Endodermal cell (in vitro differentiated cells): ENCODE data around the gene DSCAML1. TPM values are rescaled to one million over a fixed set of nuclear protein-coding genes. Genes with fewer than 3 reads are reported as not detected.

Experiments
- DNase-seq: peaks from one replicate; pipeline ENCODE4 v3.0.0-alpha.2; 2017
- H3K27ac ChIP-seq: 2 replicates; pipeline ENCODE4 v1.5.1; 2013; ENCODE audit warnings: mild to moderate bottlenecking, low read depth, low read length, moderate library complexity
- H3K27me3 ChIP-seq: 2 replicates; pipeline ENCODE4 v1.6.1; 2013; ENCODE audit warnings: mild to moderate bottlenecking, low read length, moderate library complexity; ENCODE audit not compliant: insufficient read depth, control insufficient read depth, poor library complexity, severe bottlenecking
- H3K36me3 ChIP-seq: 2 replicates; pipeline ENCODE4 v1.7.0; 2013; ENCODE audit warnings: mild to moderate bottlenecking, low read length, moderate library complexity; ENCODE audit not compliant: control insufficient read depth, insufficient read depth
- H3K4me1 ChIP-seq: one replicate; pipeline ENCODE4 v1.7.0; 2013; ENCODE audit warnings: low read length; ENCODE audit not compliant: control insufficient read depth, insufficient read depth
- H3K4me3 ChIP-seq: 2 replicates; pipeline ENCODE4 v1.5.1; 2013; ENCODE audit warnings: mild to moderate bottlenecking, low read length, moderate library complexity
- H3K9ac ChIP-seq: 2 replicates; pipeline ENCODE4 v1.6.1; 2013; ENCODE audit warnings: mild to moderate bottlenecking, low read length, moderate library complexity; ENCODE audit not compliant: poor library complexity, severe bottlenecking; ENCODE audit errors: extremely low read depth
- H3K9me3 ChIP-seq: 2 replicates; pipeline ENCODE4 v1.6.1; 2013; ENCODE audit warnings: mild to moderate bottlenecking, low read length, moderate library complexity; ENCODE audit not compliant: control insufficient read depth
- H3K27ac Mint-ChIP-seq: 2 replicates; pipeline ENCODE4 v1.8.0; 2020; ENCODE audit warnings: mixed read lengths
- H3K27me3 Mint-ChIP-seq: 2 replicates; pipeline ENCODE4 v1.8.0; 2021; ENCODE audit warnings: mild to moderate bottlenecking, mixed read lengths; ENCODE audit not compliant: insufficient read depth
- H3K36me3 Mint-ChIP-seq: 2 replicates; pipeline ENCODE4 v1.8.0; 2020; ENCODE audit warnings: low read depth, mixed read lengths
- H3K4me1 Mint-ChIP-seq: 2 replicates; pipeline ENCODE4 v1.8.0; 2020; ENCODE audit warnings: mixed read lengths
- H3K4me3 Mint-ChIP-seq: 2 replicates; pipeline ENCODE4 v1.8.0; 2020; ENCODE audit warnings: mild to moderate bottlenecking, moderate library complexity, mixed read lengths
- H3K9me3 Mint-ChIP-seq: 2 replicates; pipeline ENCODE4 v1.8.0; 2020; ENCODE audit warnings: mild to moderate bottlenecking, mixed read lengths
- WGBS, 2 experiments: methylation state at CpG; one replicate each; pipeline versions ENCODE4 v1.1.5 to v1.1.7; 2013; ENCODE audit warnings: missing lambda C conversion rate in 2 of 2, mixed read lengths in 1 of 2; ENCODE audit not compliant: insufficient coverage in 1 of 2, insufficient read length in 1 of 2; 5-methylcytosine and 5-hydroxymethylcytosine counted together
- total RNA-seq, 2 donors: library from RNA; stranded (reverse); fragmentation: NEBNext Ultra II Directional in 1 of 2; extraction: Animal tissue kit (Norgen Biotek cat#: 25700) in 1 of 2; gene quantifications; 2 replicates in 1 of 2; 3 replicates in 1 of 2; pipeline ENCODE4 v1.2.1, GENCODE V29; 2021
- TF ChIP-seq, protein P1 (sequence below): fragments of 200-600 bp; sonication (generic); conservative IDR thresholded peaks from 2 replicates; pipeline ENCODE4 v1.5.0; 2021; ENCODE audit warnings: antibody characterized with exemption, mild to moderate bottlenecking

DSCAML1 gene
- total RNA-seq, 2 donors from 2014 or later = 5.6 to 10.9 TPM

GRCh38 chr11:117575856-117576255 lies 221.2 kb downstream of the DSCAML1 start:
- WGBS, 2 experiments = 74 to 84% methylated on average over 2 to 4 of the region's 4 CpGs
- Histone ChIP-seq H3K36me3 (no peaks in the 10 kb centered on the region), H3K9ac (no peak overlapping the region), H3K27ac (no peak overlapping the region), H3K4me3 (no peak overlapping the region), H3K9me3 (no peaks in the 10 kb centered on the region), H3K4me1 (peaks cover 15% of the 10 kb centered on the region), H3K27me3 (peaks cover 69% of the 10 kb centered on the region)
- Mint-ChIP-seq H3K27ac (no peak overlapping the region), H3K27me3 (peaks cover 64% of the 10 kb centered on the region), H3K4me3 (no peak overlapping the region), H3K9me3 (no peaks in the 10 kb centered on the region), H3K4me1 (peaks cover 14% of the 10 kb centered on the region), H3K36me3 (no peaks in the 10 kb centered on the region)
- TF ChIP-seq, protein P1, sequence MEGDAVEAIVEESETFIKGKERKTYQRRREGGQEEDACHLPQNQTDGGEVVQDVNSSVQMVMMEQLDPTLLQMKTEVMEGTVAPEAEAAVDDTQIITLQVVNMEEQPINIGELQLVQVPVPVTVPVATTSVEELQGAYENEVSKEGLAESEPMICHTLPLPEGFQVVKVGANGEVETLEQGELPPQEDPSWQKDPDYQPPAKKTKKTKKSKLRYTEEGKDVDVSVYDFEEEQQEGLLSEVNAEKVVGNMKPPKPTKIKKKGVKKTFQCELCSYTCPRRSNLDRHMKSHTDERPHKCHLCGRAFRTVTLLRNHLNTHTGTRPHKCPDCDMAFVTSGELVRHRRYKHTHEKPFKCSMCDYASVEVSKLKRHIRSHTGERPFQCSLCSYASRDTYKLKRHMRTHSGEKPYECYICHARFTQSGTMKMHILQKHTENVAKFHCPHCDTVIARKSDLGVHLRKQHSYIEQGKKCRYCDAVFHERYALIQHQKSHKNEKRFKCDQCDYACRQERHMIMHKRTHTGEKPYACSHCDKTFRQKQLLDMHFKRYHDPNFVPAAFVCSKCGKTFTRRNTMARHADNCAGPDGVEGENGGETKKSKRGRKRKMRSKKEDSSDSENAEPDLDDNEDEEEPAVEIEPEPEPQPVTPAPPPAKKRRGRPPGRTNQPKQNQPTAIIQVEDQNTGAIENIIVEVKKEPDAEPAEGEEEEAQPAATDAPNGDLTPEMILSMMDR = no peak
- no peak for DNase-seq

- Mint-ChIP-seq H3K9me3 (peaks cover under 1% of the 10 kb centered on the region), H3K4me3 (no peak overlapping the region), H3K36me3 (no peaks in the 10 kb centered on the region), H3K27ac (no peak overlapping the region), H3K27me3 (peaks cover 69% of the 10 kb centered on the region), H3K4me1 (peaks cover 14% of the 10 kb centered on the region)
- TF ChIP-seq, protein P1 = no peak
- no peak for DNase-seq
- Histone ChIP-seq H3K9ac (no peak overlapping the region), H3K4me1 (peaks cover 15% of the 10 kb centered on the region), H3K27me3 (peaks cover 69% of the 10 kb centered on the region), H3K4me3 (no peak overlapping the region), H3K27ac (no peak overlapping the region), H3K9me3 (no peaks in the 10 kb centered on the region), H3K36me3 (no peaks in the 10 kb centered on the region)
- 92 to 100% methylated on average over 2 to 3 of the region's 3 CpGs for WGBS, 2 experiments
These were observed 222.5 kb downstream of the DSCAML1 start for GRCh38 chr11:117574551-117574950.

DNA sequence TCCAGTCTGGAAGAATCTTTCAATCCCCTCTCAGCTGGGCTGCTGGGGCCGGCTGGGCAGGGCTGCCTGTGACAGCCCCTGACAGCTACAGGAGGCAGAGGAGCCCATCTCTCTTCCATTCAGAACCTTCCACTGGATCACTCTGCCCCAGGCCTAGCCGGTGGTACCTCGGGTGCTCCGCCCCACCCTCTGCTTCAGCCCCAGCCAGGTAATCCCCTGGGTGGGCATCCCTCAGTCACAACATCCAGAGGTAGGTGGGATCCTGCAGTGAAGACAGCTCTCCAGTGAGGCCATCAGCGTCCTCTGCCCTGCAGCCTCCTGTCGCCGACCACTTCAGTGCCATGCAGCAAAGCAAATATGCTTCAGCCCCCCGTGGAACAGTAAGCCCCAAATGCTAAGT lies 223.7 kb downstream of the DSCAML1 start:
- no peaks in the 10 kb centered on the region for H3K36me3 ChIP-seq
- DNase-seq = no peak
- peaks cover 62% of the 10 kb centered on the region for H3K27me3 ChIP-seq
- Mint-ChIP-seq H3K4me1 (peaks cover 14% of the 10 kb centered on the region), H3K4me3 (no peak overlapping the region), H3K36me3 (no peaks in the 10 kb centered on the region), H3K27ac (no peak overlapping the region), H3K27me3 (peaks cover 66% of the 10 kb centered on the region), H3K9me3 (peaks cover 7% of the 10 kb centered on the region)
- H3K4me3 ChIP-seq = no peak overlapping the region
- H3K27ac ChIP-seq = no peak overlapping the region
- H3K9me3 ChIP-seq = no peaks in the 10 kb centered on the region
- H3K9ac ChIP-seq = no peak overlapping the region
- WGBS, 2 experiments = 92 to 100% methylated on average over 4 to 8 of the region's 8 CpGs
- TF ChIP-seq, protein P1 = no peak
- H3K4me1 ChIP-seq = peaks cover 15% of the 10 kb centered on the region
